Neural cell (in vitro differentiated cells): ENCODE results near the gene NTRK2. TPM values are rescaled to one million over a fixed set of nuclear protein-coding genes. Genes with fewer than 3 reads are reported as not detected.

Experiments
- H2AFZ ChIP-seq: fragments of 200-600, 300-800 bp; sonication (generic), shearing (Covaris generic); 2 replicates; pipeline ENCODE4 v1.6.0; 2014; ENCODE audit warnings: low read depth, mild to moderate bottlenecking, antibody characterized with exemption, low read length, moderate library complexity
- H3F3A ChIP-seq: fragments of 200-600 bp; shearing (Covaris generic); 2 replicates; pipeline ENCODE4 v1.6.1; 2016; ENCODE audit warnings: mild to moderate bottlenecking, moderate library complexity, mixed read lengths, antibody characterized with exemption, low read length; ENCODE audit not compliant: insufficient read depth, poor library complexity, severe bottlenecking
- H3K27ac ChIP-seq: fragments of 200-600, 300-800 bp; sonication (generic), shearing (Covaris generic); 2 replicates; pipeline ENCODE4 v1.5.1; 2014; ENCODE audit warnings: mild to moderate bottlenecking, low read length, moderate library complexity
- H3K27me3 ChIP-seq: fragments of 300-800, 200-600 bp; sonication (generic), shearing (Covaris generic); 2 replicates; pipeline ENCODE4 v1.6.0; 2014; ENCODE audit warnings: mild to moderate bottlenecking, low read depth, low read length, moderate library complexity; ENCODE audit not compliant: insufficient read depth
- H3K36me3 ChIP-seq: fragments of 300-800, 200-600 bp; sonication (generic), shearing (Covaris generic); 2 replicates; pipeline ENCODE4 v1.5.1; 2014; ENCODE audit warnings: mild to moderate bottlenecking, antibody characterized with exemption, low read length, moderate library complexity; ENCODE audit not compliant: insufficient read depth
- H3K4me2 ChIP-seq: fragments of 300-800, 200-600 bp; sonication (generic), shearing (Covaris generic); 2 replicates; pipeline ENCODE4 v1.6.0; 2014; ENCODE audit warnings: mild to moderate bottlenecking, low read length
- H3K4me3 ChIP-seq: fragments of 300-800, 200-600 bp; sonication (generic), shearing (Covaris generic); 2 replicates; pipeline ENCODE4 v1.5.1; 2014; ENCODE audit warnings: mild to moderate bottlenecking, low read length, moderate library complexity
- H3K79me2 ChIP-seq: fragments of 200-600 bp; shearing (Covaris generic); replicated peaks from 2 replicates; pipeline ENCODE4 v1.6.0; 2014; ENCODE audit warnings: mild to moderate bottlenecking, low read length, moderate library complexity; ENCODE audit not compliant: insufficient read depth
- H3K9ac ChIP-seq: fragments of 300-800, 200-600 bp; sonication (generic), shearing (Covaris generic); 2 replicates; pipeline ENCODE4 v1.6.1; 2016; ENCODE audit warnings: mild to moderate bottlenecking, low read length, mixed read lengths
- H3K9me2 ChIP-seq: fragments of 200-600 bp; shearing (Covaris generic); 2 replicates; pipeline ENCODE4 v1.6.1; 2016; ENCODE audit warnings: mild to moderate bottlenecking, low read length, mixed read lengths; ENCODE audit not compliant: insufficient read depth
- H3K9me3 ChIP-seq: fragments of 200-600, 300-800 bp; sonication (generic), shearing (Covaris generic); 2 replicates; pipeline ENCODE4 v1.6.1; 2016; ENCODE audit warnings: mild to moderate bottlenecking, mixed run types, low read length, moderate library complexity, mixed read lengths
- H4K20me1 ChIP-seq: fragments of 200-600 bp; shearing (Covaris generic); 2 replicates; pipeline ENCODE4 v1.6.1; 2016; ENCODE audit warnings: mild to moderate bottlenecking, mixed run types; ENCODE audit not compliant: insufficient read depth
- CTCF ChIP-seq: fragments of 450-650 bp; IDR thresholded peaks from 2 replicates; pipeline ENCODE4 v1.5.1; 2014; ENCODE audit warnings: antibody characterized with exemption, mild to moderate bottlenecking, moderate library complexity; ENCODE audit not compliant: poor library complexity, severe bottlenecking
- EP300 ChIP-seq: fragments of 450-650 bp; conservative IDR thresholded peaks from 2 replicates; pipeline ENCODE4 v1.6.1; 2014; ENCODE audit warnings: antibody characterized with exemption, mild to moderate bottlenecking, moderate library complexity; ENCODE audit not compliant: poor library complexity, severe bottlenecking
- EZH2 ChIP-seq: fragments of 200-600, 300-800 bp; shearing (Covaris generic), sonication (generic); IDR thresholded peaks from 2 replicates; pipeline ENCODE4 v1.6.1; 2014; ENCODE audit warnings: antibody characterized with exemption, low read length, borderline replicate concordance, mild to moderate bottlenecking; ENCODE audit not compliant: insufficient read depth, poor library complexity, severe bottlenecking
- MXI1 ChIP-seq: fragments of 450-650 bp; conservative IDR thresholded peaks from 2 replicates; pipeline ENCODE4 v1.6.1; 2014; ENCODE audit warnings: antibody characterized with exemption, mild to moderate bottlenecking; ENCODE audit not compliant: poor library complexity, severe bottlenecking
- POLR2AphosphoS5 ChIP-seq: IDR thresholded peaks from 2 replicates; pipeline ENCODE4 v1.6.1; 2012
- RAD21 ChIP-seq: fragments of 450-650 bp; conservative IDR thresholded peaks from 2 replicates; pipeline ENCODE4 v1.6.1; 2014; ENCODE audit warnings: antibody characterized with exemption, mild to moderate bottlenecking, moderate library complexity
- REST ChIP-seq: IDR thresholded peaks from 2 replicates; pipeline ENCODE4 v1.6.1; 2012; ENCODE audit warnings: borderline replicate concordance
- SMC3 ChIP-seq: fragments of 450-650 bp; conservative IDR thresholded peaks from 2 replicates; pipeline ENCODE4 v1.6.1; 2014; ENCODE audit warnings: antibody characterized with exemption, mild to moderate bottlenecking, moderate library complexity; ENCODE audit not compliant: poor library complexity
- TAF1 ChIP-seq: IDR thresholded peaks from 2 replicates; pipeline ENCODE4 v1.6.1; 2012; ENCODE audit warnings: low read depth
- polyA plus RNA-seq: library from polyadenylated mRNA; depleted of rRNA; stranded (reverse); fragments of >200 nt; gene quantifications from 2 replicates; pipeline ENCODE4 v1.2.3, GENCODE V29; 2014

Gene NTRK2
- polyA plus RNA-seq, 1 donor from 2014 or later: 14.2 TPM

GRCh38 chr9:84917366-84918070, 248.0 kb downstream of the NTRK2 start:
- Histone ChIP-seq H3F3A (peaks cover 5% of the 10 kb centered on the region), H3K9ac (peak overlapping the region; percentile 53), H3K4me2 (peak overlapping the region; percentile 50), H3K27ac (peak overlapping the region; percentile 76), H3K36me3 (no peaks in the 10 kb centered on the region), H3K79me2 (no peaks in the 10 kb centered on the region), H3K9me2 (no peaks in the 10 kb centered on the region), H3K4me3 (peak overlapping the region; percentile 47), H2AFZ (no peak overlapping the region), H4K20me1 (no peaks in the 10 kb centered on the region), H3K9me3 (no peaks in the 10 kb centered on the region), H3K27me3 (no peaks in the 10 kb centered on the region)
- TF ChIP-seq SMC3: peak; percentile 34
- no peak for TF ChIP-seq EZH2
- TF ChIP-seq REST: peak; percentile 70
- TF ChIP-seq POLR2AphosphoS5: peak; percentile 79
- no peak for TF ChIP-seq TAF1
- no peak for TF ChIP-seq CTCF
- TF ChIP-seq MXI1: no peak
- peak; percentile 91 for TF ChIP-seq EP300
- peak; percentile 54 for TF ChIP-seq RAD21

GRCh38 chr9:84919440-84919839, 249.9 kb downstream of the NTRK2 start:
- Histone ChIP-seq H3K9me3 (no peaks in the 10 kb centered on the region), H3K9ac (no peak overlapping the region), H4K20me1 (no peaks in the 10 kb centered on the region), H3K4me3 (no peak overlapping the region), H3K9me2 (no peaks in the 10 kb centered on the region), H3F3A (peaks cover 5% of the 10 kb centered on the region), H2AFZ (no peak overlapping the region), H3K27me3 (no peaks in the 10 kb centered on the region), H3K4me2 (no peak overlapping the region), H3K27ac (no peak overlapping the region), H3K79me2 (no peaks in the 10 kb centered on the region), H3K36me3 (no peaks in the 10 kb centered on the region)
- no peak for TF ChIP-seq EZH2
